Nephron (organoid): ENCODE data around the gene MAML2.

Source experiments
- H3K27ac Mint-ChIP-seq, 3 experiments: 2 replicates each; pipeline ENCODE4 v1.8.0; 2020; ENCODE audit warnings: mixed read lengths in 3 of 3, mild to moderate bottlenecking in 2 of 3, moderate library complexity in 1 of 3
- H3K27me3 Mint-ChIP-seq: 2 replicates; pipeline ENCODE4 v1.8.0; 2021; ENCODE audit warnings: low read depth, mild to moderate bottlenecking, moderate library complexity, mixed read lengths
- H3K36me3 Mint-ChIP-seq: 2 replicates; pipeline ENCODE4 v1.8.0; 2020; ENCODE audit warnings: low read depth, mixed read lengths
- H3K4me1 Mint-ChIP-seq: 2 replicates; pipeline ENCODE4 v1.8.0; 2020; ENCODE audit warnings: mixed read lengths
- H3K4me3 Mint-ChIP-seq, 3 experiments: 2 replicates each; pipeline ENCODE4 v1.8.0; 2020; ENCODE audit warnings: mild to moderate bottlenecking in 3 of 3, mixed read lengths in 3 of 3, moderate library complexity in 2 of 3
- H3K9me3 Mint-ChIP-seq: 2 replicates; pipeline ENCODE4 v1.8.0; 2020; ENCODE audit warnings: mixed read lengths
- CTCF ChIP-seq, 3 experiments: fragments of 200-600 bp; sonication (generic); IDR thresholded peaks; one replicate each; pipeline ENCODE4 v1.5.0; 2021; ENCODE audit warnings: antibody characterized with exemption in 3 of 3; ENCODE audit not compliant: unreplicated experiment in 3 of 3

Gene MAML2

DNA sequence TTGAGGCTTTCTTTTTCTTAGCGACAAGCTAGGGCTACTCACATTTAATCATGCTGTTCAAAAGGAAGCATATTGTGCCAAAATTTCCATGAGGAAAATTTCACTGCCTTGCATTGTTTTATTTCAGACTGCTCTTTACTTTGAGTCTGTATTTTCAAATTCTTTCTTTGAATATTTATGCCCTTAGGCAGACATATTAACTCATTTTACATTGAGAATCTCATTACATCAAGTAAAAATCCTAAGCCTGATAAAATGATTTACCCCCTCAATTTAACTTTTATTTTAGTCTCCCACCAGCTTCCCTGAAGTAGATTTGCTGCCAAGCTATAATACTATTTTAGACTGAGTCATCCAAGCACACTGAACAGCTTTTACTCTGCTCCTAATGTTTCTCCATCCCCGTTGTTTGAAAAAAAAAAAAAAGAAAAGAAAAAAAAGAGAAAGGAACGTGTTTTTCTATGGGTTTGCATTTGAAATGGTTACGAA is 229.8 kb downstream of the MAML2 start:
- Mint-ChIP-seq H3K9me3 (no peaks in the 10 kb centered on the region), H3K36me3 (no peaks in the 10 kb centered on the region), H3K27ac (peak overlapping the region; percentile 93 to 95 (median 93)), H3K4me1 (peaks cover 29% of the 10 kb centered on the region), H3K27me3 (no peaks in the 10 kb centered on the region), H3K4me3 (peak overlapping the region; percentile 4 to 38 (median 16))
- no peak for TF ChIP-seq CTCF (IDR thresholded peaks at IDR 0.05; ENCODE audit: unreplicated experiment in 3 of 3)

- Mint-ChIP-seq H3K9me3 (no peaks in the 10 kb centered on the region), H3K4me1 (peaks cover 29% of the 10 kb centered on the region), H3K27me3 (no peaks in the 10 kb centered on the region), H3K36me3 (no peaks in the 10 kb centered on the region), H3K4me3 (peak overlapping the region in 2 of 3 experiments; percentile 20 to 25), H3K27ac (peak overlapping the region; percentile 93 to 95 (median 93))
- no peak for TF ChIP-seq CTCF (IDR thresholded peaks at IDR 0.05; ENCODE audit: unreplicated experiment in 3 of 3)
These were observed 230.5 kb downstream of the MAML2 start for GRCh38 chr11:96112192-96113128.

DNA sequence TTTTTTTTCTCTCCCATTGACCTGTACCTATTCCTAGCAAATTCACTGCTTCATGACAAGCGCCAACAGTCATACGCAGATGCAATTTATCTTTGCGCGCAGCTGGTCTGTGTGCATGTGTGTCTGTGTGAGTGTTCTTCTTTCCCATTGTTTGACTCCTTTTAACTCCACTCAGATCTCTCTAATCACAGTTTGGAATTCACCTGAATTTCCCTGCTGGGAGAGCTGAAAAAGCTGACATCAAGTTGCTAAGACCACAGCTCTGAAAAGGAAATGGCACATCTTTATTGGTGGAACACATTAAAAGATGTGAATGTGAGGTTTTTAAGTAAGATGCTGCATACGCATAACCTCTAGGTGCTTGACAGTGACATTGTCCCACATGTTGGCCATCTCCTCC is 231.7 kb downstream of the MAML2 start:
- H3K4me3 Mint-ChIP-seq: no peak overlapping the region
- H3K36me3 Mint-ChIP-seq: no peaks in the 10 kb centered on the region
- peaks cover 36% of the 10 kb centered on the region for H3K4me1 Mint-ChIP-seq
- no peaks in the 10 kb centered on the region for H3K27me3 Mint-ChIP-seq
- no peaks in the 10 kb centered on the region for H3K9me3 Mint-ChIP-seq
- peak overlapping the region in 2 of 3 experiments; percentile 13 to 25 for H3K27ac Mint-ChIP-seq
- no peak for TF ChIP-seq CTCF (IDR thresholded peaks at IDR 0.05; ENCODE audit: unreplicated experiment in 3 of 3)

DNA sequence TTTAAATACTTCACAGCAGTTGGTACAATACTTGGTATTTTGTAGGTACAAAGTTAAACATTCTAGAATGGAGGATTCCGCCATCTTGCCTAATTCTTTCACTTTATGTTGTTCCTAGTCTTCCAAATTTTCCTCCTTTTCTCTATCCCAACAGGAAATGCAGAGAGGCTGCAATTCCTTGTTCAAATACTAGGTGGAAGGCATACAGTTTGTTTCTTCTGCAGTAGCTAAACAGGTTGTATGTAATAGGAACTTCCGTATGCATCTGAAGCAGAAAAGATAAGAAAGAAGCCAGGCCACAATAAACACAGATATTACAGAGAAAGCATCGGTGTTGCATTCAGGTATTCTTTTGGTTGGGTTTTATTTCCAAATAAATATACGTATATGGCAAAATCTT is 232.7 kb downstream of the MAML2 start:
- H3K36me3 Mint-ChIP-seq: no peaks in the 10 kb centered on the region
- peak overlapping the region in 1 of 3 experiments; percentile 73 for H3K27ac Mint-ChIP-seq
- H3K4me3 Mint-ChIP-seq: no peak overlapping the region
- H3K27me3 Mint-ChIP-seq: no peaks in the 10 kb centered on the region
- H3K4me1 Mint-ChIP-seq: peaks cover 36% of the 10 kb centered on the region
- H3K9me3 Mint-ChIP-seq: no peaks in the 10 kb centered on the region
- no peak for TF ChIP-seq CTCF (IDR thresholded peaks at IDR 0.05; ENCODE audit: unreplicated experiment in 3 of 3)

GRCh38 chr11:96109331-96110030 is 233.5 kb downstream of the MAML2 start:
- H3K27ac Mint-ChIP-seq: no peak overlapping the region
- no peak for TF ChIP-seq CTCF (IDR thresholded peaks at IDR 0.05; ENCODE audit: unreplicated experiment in 3 of 3)
- no peaks in the 10 kb centered on the region for H3K27me3 Mint-ChIP-seq
- H3K36me3 Mint-ChIP-seq: no peaks in the 10 kb centered on the region
- peaks cover 31% of the 10 kb centered on the region for H3K4me1 Mint-ChIP-seq
- no peak overlapping the region for H3K4me3 Mint-ChIP-seq
- H3K9me3 Mint-ChIP-seq: no peaks in the 10 kb centered on the region
